Heart left ventricle (tissue), 16 donors: ENCODE measurements around the gene FMO1. TPM values are rescaled to one million over a fixed set of nuclear protein-coding genes. Genes with fewer than 3 reads are reported as not detected.
A peak's percentile ranks its signal among the peaks of the same experiment; 100 is the strongest.

Experiments used
- ATAC-seq, 4 donors: fragments of 200-7000 bp; cut with Tn5 transposase; one replicate each; pipeline ENCODE4 v1.9.1; 2020 to 2022; ENCODE audit warnings: moderate library complexity in 4 of 4, mild to moderate bottlenecking in 3 of 4, moderate number of reproducible peaks in 1 of 4
- DNase-seq, 5 donors: peaks; one replicate each; pipeline ENCODE4 v3.0.0-alpha.2; 2020
- H3K27ac ChIP-seq, 12 donors: fragments of 200-600 bp; sonication (generic) in 4 of 12; one replicate each; pipeline versions ENCODE4 v1.5.0 to v1.8.0; 2016 to 2022; ENCODE audit warnings: mild to moderate bottlenecking in 2 of 12
- H3K27me3 ChIP-seq, 9 donors: fragments of 200-600 bp; sonication (generic) in 2 of 9; one replicate each; pipeline versions ENCODE4 v1.5.1 to v1.8.0; 2016 to 2022; ENCODE audit warnings: mild to moderate bottlenecking in 3 of 9
- H3K36me3 ChIP-seq, 9 donors: fragments of 200-600 bp; sonication (generic) in 2 of 9; one replicate each; pipeline versions ENCODE4 v1.5.0 to v1.8.0; 2018 to 2022; ENCODE audit warnings: mild to moderate bottlenecking in 2 of 9
- H3K4me1 ChIP-seq, 12 donors: fragments of 200-600 bp; sonication (generic) in 4 of 12; one replicate each; pipeline versions ENCODE4 v1.5.0 to v1.8.0; 2016 to 2022; ENCODE audit warnings: mild to moderate bottlenecking in 3 of 12
- H3K4me3 ChIP-seq, 12 donors: fragments of 200-600 bp; sonication (generic) in 4 of 12; one replicate each; pipeline versions ENCODE4 v1.5.0 to v1.8.0; 2017 to 2022; ENCODE audit warnings: mild to moderate bottlenecking in 9 of 12, moderate library complexity in 4 of 12
- H3K9me3 ChIP-seq, 12 donors: fragments of 200-600 bp; sonication (generic) in 4 of 12; one replicate each; pipeline versions ENCODE4 v1.5.0 to v1.8.0; 2016 to 2022; ENCODE audit warnings: mild to moderate bottlenecking in 1 of 12
- POLR2A ChIP-seq, 2 donors: fragments of 450-650 bp; IDR thresholded peaks; one replicate each; pipeline ENCODE4 v1.6.1; 2017; ENCODE audit warnings: antibody characterized with exemption in 2 of 2, mild to moderate bottlenecking in 2 of 2, moderate library complexity in 2 of 2
- WGBS, 4 donors: extraction: QIAGEN DNeasy Blood & Tissue Kit in 2 of 4; methylation state at CpG; one replicate each; pipeline versions ENCODE4 v1.1.5 to v1.1.7; 2013 to 2018; 5-methylcytosine and 5-hydroxymethylcytosine counted together
- intact Hi-C, 10 donors: fragments of 100-400 bp; cut with DNase I; formaldehyde crosslinking; loops; one replicate each; pipeline versions ENCODE4 v1.11.1 to v1.14.2; 2022
- polyA plus RNA-seq, 2 donors: library from polyadenylated mRNA; stranded (reverse); fragments of 200-250 nt; gene quantifications; one replicate each; pipeline ENCODE4 v1.2.3, GENCODE V29; 2013
- total RNA-seq, 9 donors: library from RNA; depleted of rRNA in 2 of 9; stranded (reverse); fragments of >200 nt in 2 of 9; fragmentation: NEBNext Ultra II Directional in 3 of 9; extraction: Animal tissue kit (Norgen Biotek cat#: 25700) in 3 of 9; gene quantifications; one replicate each; pipeline versions ENCODE4 v1.1.0 to v1.2.4, GENCODE V29; 2016 to 2023
- TF ChIP-seq, protein P1 (sequence below), 12 donors: fragments of 200-600 bp; sonication (generic) in 4 of 12; IDR thresholded peaks; one replicate each; pipeline versions ENCODE4 v1.5.0 to v1.8.0; 2018 to 2022; ENCODE audit warnings: antibody characterized with exemption in 12 of 12, mild to moderate bottlenecking in 5 of 12
- donor health status: ischemic (EF 13 %, LVEDD 7.1; RV severe dilation, severe dysfunction).
- donor health status: healthy with polysubstance abuse.
- donor health status: DM: no; HTN: yes; CAD: no.
- donor health status: DM: no; HTN: no; CAD: no.
- donor health status: ischemic (EF 25% LVEDD 6.9; RV normal size, moderate dysfunction).
- donor health status: ischemic (EF 25% LVEDD 5.7; RV mildly dilated, moderate dysfunction).
- donor health status: healthy.
- donor health status: DM: yes; HTN: yes; CAD: no.
- donor health status: ischemic (EF 35%, LVEDD 5.7; RV mildly dilated, moderate dysfunction).
- donor health status: nonischemic (EF 11% LVEDD 7.7; RV severe dilation, severe dysfunction).
- donor health status: DM: yes; HTN: yes; CAD: no.
- donor health status: PGD.
- donor health status: ischemic (EF 29% LVEDD 5.4; RV normal size, mild dysfunction).
- donor health status: nonischemic (EF 23%, LVEDD 6.1; RV moderate dilation, normal function).

FMO1 gene
- total and polyA plus RNA-seq, 11 donors = 0.15 to 7.0 (median 0.58) TPM; not detected in 2

DNA sequence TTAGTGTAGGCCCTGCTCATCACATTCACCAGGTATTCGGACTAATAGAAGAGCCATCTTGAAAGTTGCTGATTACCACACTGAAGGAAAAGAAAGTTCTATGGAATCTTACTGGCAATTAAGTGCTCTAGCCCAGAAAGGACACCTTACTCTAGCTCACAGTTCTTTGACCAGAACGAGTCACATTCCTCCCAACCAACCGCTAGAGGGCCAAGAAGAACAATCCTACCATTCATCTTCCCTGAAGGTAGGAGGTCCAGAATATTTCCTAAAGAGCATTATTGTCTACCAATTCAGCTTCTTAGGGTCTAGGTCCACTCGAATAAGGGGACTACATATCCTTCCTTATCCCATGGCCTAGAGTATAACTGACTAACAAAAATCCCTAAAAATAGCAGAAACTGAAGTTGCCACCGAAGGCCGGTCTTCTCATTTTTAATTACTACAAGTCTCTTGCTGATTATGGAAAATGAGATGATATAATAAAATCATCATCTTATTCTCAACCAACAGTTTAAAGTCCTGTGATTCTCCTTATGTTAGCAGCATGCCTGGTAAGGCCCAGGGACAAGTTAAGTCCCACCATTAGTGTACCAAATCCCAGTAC lies 2.7 kb upstream of the FMO1 start:
- 39 to 45% (median 40%) methylated on average over 6 of the region's 6 CpGs for WGBS, 4 donors
- ATAC-seq (peak in 3 of 4 donors; percentile 57 to 69 (median 59)), DNase-seq (no peak)
- Histone ChIP-seq H3K27ac (no peak overlapping the region), H3K36me3 (no peaks in the 10 kb centered on the region), H3K9me3 (no peaks in the 10 kb centered on the region), H3K27me3 (peaks cover 0 to 2% (median 0%) of the 10 kb centered on the region in 9 donors), H3K4me1 (peaks cover 0 to 2% (median 0%) of the 10 kb centered on the region in 12 donors), H3K4me3 (no peak overlapping the region)
- intact Hi-C loops = loop anchor here in 9 of 10 donors (1.0 to 10.0 kb wide), 5 partner anchors 67 to 159 kb away; partner anchors contain the start of gene FMO4 (in 4 of the 9)
- TF ChIP-seq POLR2A (IDR thresholded peaks at IDR 0.05) = no peak
- TF ChIP-seq, protein P1, sequence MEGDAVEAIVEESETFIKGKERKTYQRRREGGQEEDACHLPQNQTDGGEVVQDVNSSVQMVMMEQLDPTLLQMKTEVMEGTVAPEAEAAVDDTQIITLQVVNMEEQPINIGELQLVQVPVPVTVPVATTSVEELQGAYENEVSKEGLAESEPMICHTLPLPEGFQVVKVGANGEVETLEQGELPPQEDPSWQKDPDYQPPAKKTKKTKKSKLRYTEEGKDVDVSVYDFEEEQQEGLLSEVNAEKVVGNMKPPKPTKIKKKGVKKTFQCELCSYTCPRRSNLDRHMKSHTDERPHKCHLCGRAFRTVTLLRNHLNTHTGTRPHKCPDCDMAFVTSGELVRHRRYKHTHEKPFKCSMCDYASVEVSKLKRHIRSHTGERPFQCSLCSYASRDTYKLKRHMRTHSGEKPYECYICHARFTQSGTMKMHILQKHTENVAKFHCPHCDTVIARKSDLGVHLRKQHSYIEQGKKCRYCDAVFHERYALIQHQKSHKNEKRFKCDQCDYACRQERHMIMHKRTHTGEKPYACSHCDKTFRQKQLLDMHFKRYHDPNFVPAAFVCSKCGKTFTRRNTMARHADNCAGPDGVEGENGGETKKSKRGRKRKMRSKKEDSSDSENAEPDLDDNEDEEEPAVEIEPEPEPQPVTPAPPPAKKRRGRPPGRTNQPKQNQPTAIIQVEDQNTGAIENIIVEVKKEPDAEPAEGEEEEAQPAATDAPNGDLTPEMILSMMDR (IDR thresholded peaks at IDR 0.05) = peak; percentile 47 to 75 (median 66)

DNA sequence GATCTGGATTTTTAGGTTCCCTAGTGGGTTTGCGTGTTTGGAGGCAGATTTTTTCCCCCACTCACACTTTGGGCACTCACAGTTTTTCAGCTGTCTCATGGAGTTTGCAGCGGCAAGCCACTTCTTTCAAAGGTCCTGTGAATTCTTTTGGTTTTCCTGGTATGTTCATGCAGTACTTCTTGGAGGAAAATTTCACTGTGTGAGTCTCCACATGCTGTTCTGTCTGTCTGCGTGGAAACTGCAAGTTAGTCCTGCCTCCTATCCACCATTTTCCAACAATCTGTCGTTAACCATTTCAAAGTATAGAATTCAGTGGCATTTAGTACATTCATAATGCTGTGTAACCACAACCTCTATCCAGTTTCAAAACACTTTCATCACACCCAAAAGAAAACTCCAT lies 793 bp upstream of the FMO1 start:
- Histone ChIP-seq H3K36me3 (no peaks in the 10 kb centered on the region), H3K4me1 (peaks cover 0 to 7% (median 0%) of the 10 kb centered on the region in 12 donors), H3K27ac (no peak overlapping the region), H3K4me3 (no peak overlapping the region), H3K27me3 (peaks cover 0 to 8% (median 1%) of the 10 kb centered on the region in 9 donors), H3K9me3 (no peaks in the 10 kb centered on the region)
- DNase-seq (no peak), ATAC-seq (no peak)
- intact Hi-C loops = loop anchor here in 6 of 10 donors (2.0 to 10.0 kb wide), 3 partner anchors 65 to 157 kb away; partner anchors contain the start of gene FMO4 (in 3 of the 6)
- 85 to 95% (median 87%) methylated on average over 4 of the region's 4 CpGs for WGBS, 4 donors
- no peak for TF ChIP-seq POLR2A (IDR thresholded peaks at IDR 0.05)
- TF ChIP-seq, protein P1 (IDR thresholded peaks at IDR 0.05) = no peak

DNA sequence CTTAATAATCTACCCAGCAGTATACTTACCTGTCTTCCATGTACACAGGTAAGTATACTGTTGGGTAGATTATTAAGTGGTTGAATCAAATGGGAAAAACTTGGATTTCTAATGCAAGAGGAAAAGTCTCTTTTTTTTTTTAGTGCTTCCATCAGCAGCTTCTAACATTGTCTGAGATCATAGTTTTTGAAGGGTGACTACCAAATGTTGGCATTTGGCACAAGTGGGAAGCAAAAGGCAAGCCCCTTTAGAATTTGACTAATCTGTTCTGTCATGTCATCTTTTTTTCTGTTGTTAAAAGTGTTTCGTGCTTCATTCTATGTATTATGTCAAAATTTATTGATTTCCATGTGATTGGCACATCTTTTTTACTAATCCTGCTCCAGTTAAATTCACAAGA lies 547 bp downstream of the FMO1 start:
- intact Hi-C loops = loop anchor here in 5 of 10 donors (2.0 to 10.0 kb wide), 3 partner anchors 62 to 156 kb away; partner anchors contain the start of gene FMO4 (in 3 of the 5)
- H3K4me3 ChIP-seq = no peak overlapping the region
- DNase-seq (no peak), ATAC-seq (no peak)
- no peak for TF ChIP-seq POLR2A (IDR thresholded peaks at IDR 0.05)
- TF ChIP-seq, protein P1 (IDR thresholded peaks at IDR 0.05) = no peak
- 0 to 95% (median 22%) methylated on average over 1 of the region's 1 CpG for WGBS, 4 donors
- H3K27ac ChIP-seq = no peak overlapping the region
- peaks cover 0 to 7% (median 0%) of the 10 kb centered on the region in 12 donors for H3K4me1 ChIP-seq
- H3K9me3 ChIP-seq = no peaks in the 10 kb centered on the region
- H3K36me3 ChIP-seq = no peaks in the 10 kb centered on the region
- peaks cover 0 to 16% (median 2%) of the 10 kb centered on the region in 9 donors for H3K27me3 ChIP-seq

DNA sequence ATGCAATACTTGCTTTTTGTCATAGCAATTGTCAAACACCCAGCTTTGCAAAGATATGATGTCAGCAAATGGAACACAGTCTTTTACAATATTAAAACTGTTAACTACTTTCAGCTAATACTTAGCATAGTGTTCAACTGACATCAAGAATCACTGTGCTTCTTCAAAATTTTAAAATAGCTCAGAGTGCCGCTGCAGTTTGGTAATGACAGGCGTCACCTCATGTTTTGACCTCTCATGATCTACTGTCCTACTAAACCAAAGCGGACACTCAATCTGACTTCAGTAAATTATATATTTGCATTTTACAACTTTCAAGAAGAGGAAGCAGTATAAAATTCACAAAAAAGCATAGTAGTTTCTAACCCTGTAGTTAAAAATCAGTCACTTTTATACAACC lies 2.0 kb downstream of the FMO1 start:
- Histone ChIP-seq H3K27ac (no peak overlapping the region), H3K4me3 (no peak overlapping the region), H3K4me1 (peaks cover 0 to 7% (median 0%) of the 10 kb centered on the region in 12 donors), H3K9me3 (no peaks in the 10 kb centered on the region), H3K36me3 (no peaks in the 10 kb centered on the region), H3K27me3 (peaks cover 0 to 20% (median 0%) of the 10 kb centered on the region in 9 donors)
- ATAC-seq = no peak
- WGBS, 4 donors = 59 to 75% (median 69%) methylated on average over 3 of the region's 3 CpGs
- no peak for DNase-seq
- intact Hi-C loops = no loop called here
- no peak for TF ChIP-seq POLR2A (IDR thresholded peaks at IDR 0.05)
- TF ChIP-seq, protein P1 (IDR thresholded peaks at IDR 0.05) = no peak
